Heart right ventricle (tissue), 16 donors: ENCODE measurements around the gene CHAD. TPM values are rescaled to one million over a fixed set of nuclear protein-coding genes. Genes with fewer than 3 reads are reported as not detected.

Source experiments
- ATAC-seq, 8 donors: fragments of 200-7000 bp; cut with Tn5 transposase; one replicate each; pipeline ENCODE4 v1.9.1; 2020; ENCODE audit warnings: mild to moderate bottlenecking in 8 of 8, moderate library complexity in 8 of 8, moderate number of reproducible peaks in 1 of 8
- DNase-seq, 2 donors: peaks; one replicate each; pipeline ENCODE4 v3.0.0-alpha.2; 2020
- H3K27ac ChIP-seq, 10 donors: fragments of 200-600 bp; sonication (generic) in 2 of 10; one replicate each; pipeline versions ENCODE4 v1.5.0 to v1.8.0; 2020 to 2022; ENCODE audit warnings: mild to moderate bottlenecking in 3 of 10
- H3K27me3 ChIP-seq, 7 donors: fragments of 200-600 bp; one replicate each; pipeline ENCODE4 v1.8.0; 2021 to 2022; ENCODE audit warnings: mild to moderate bottlenecking in 2 of 7
- H3K36me3 ChIP-seq, 9 donors: fragments of 200-600 bp; sonication (generic) in 1 of 9; one replicate each; pipeline versions ENCODE4 v1.5.0 to v1.8.0; 2020 to 2022; ENCODE audit warnings: mild to moderate bottlenecking in 2 of 9
- H3K4me1 ChIP-seq, 9 donors: fragments of 200-600 bp; sonication (generic) in 1 of 9; one replicate each; pipeline versions ENCODE4 v1.5.0 to v1.8.0; 2020 to 2022; ENCODE audit warnings: mild to moderate bottlenecking in 4 of 9
- H3K4me3 ChIP-seq, 10 donors: fragments of 200-600 bp; sonication (generic) in 2 of 10; one replicate each; pipeline versions ENCODE4 v1.5.0 to v1.8.0; 2020 to 2022; ENCODE audit warnings: mild to moderate bottlenecking in 7 of 10, moderate library complexity in 2 of 10
- H3K9me3 ChIP-seq, 11 donors: fragments of 200-600 bp in 10 of 11; sonication (generic) in 2 of 11; one replicate each; pipeline versions ENCODE4 v1.5.0 to v1.8.0; 2013 to 2022; ENCODE audit warnings: mild to moderate bottlenecking in 2 of 11, control low read depth in 1 of 11, moderate library complexity in 1 of 11
- CTCF ChIP-seq, 9 donors: fragments of 200-600 bp; sonication (generic) in 2 of 9; IDR thresholded peaks; one replicate each; pipeline versions ENCODE4 v1.5.0 to v1.8.0; 2021 to 2022; ENCODE audit warnings: antibody characterized with exemption in 9 of 9, mild to moderate bottlenecking in 5 of 9, moderate library complexity in 1 of 9
- WGBS, 2 donors: extraction: QIAGEN DNeasy Blood & Tissue Kit; methylation state at CpG; one replicate each; pipeline ENCODE4 v1.1.7; 2013; ENCODE audit warnings: inconsistent platforms in 1 of 2; 5-methylcytosine and 5-hydroxymethylcytosine counted together
- intact Hi-C, 10 donors: fragments of 100-400 bp; cut with DNase I; formaldehyde crosslinking; loops; one replicate each; pipeline versions ENCODE4 v1.11.1 to v1.14.2; 2022
- polyA plus RNA-seq, 2 donors: library from polyadenylated mRNA; stranded (reverse); fragments of 200-250 nt; gene quantifications; one replicate each; pipeline ENCODE4 v1.2.3, GENCODE V29; 2013
- total RNA-seq, 10 donors: library from RNA; stranded (reverse); fragmentation: NEBNext Ultra II Directional in 3 of 10; extraction: Animal tissue kit (Norgen Biotek cat#: 25700) in 3 of 10; gene quantifications; one replicate each; pipeline versions ENCODE4 v1.2.1 to v1.2.4, GENCODE V29; 2021 to 2023
- donor health status: Arrhythmogenic right ventricular cardiomyopathy.
- donor health status: ischemic (EF 13 %, LVEDD 7.1; RV severe dilation, severe dysfunction).
- donor health status: healthy with polysubstance abuse.
- donor health status: DM: no; HTN: yes; CAD: no.
- donor health status: DM: no; HTN: no; CAD: no.
- donor health status: ischemic (EF 25% LVEDD 6.9; RV normal size, moderate dysfunction).
- donor health status: ischemic (EF 25% LVEDD 5.7; RV mildly dilated, moderate dysfunction).
- donor health status: healthy.
- donor health status: DM: yes; HTN: yes; CAD: no.
- donor health status: Ischemic cardiomyopathy.
- donor health status: ischemic (EF 35%, LVEDD 5.7; RV mildly dilated, moderate dysfunction).
- donor health status: nonischemic (EF 11% LVEDD 7.7; RV severe dilation, severe dysfunction).
- donor health status: DM: yes; HTN: yes; CAD: no.
- donor health status: PGD.
- donor health status: ischemic (EF 29% LVEDD 5.4; RV normal size, mild dysfunction).
- donor health status: nonischemic (EF 23%, LVEDD 6.1; RV moderate dilation, normal function).

The CHAD gene
- total and polyA plus RNA-seq, 12 donors = 0.13 to 0.74 (median 0.32) TPM; not detected in 8

- H3K36me3 ChIP-seq = peaks cover 0 to 65% (median 27%) of the 10 kb centered on the region in 9 donors
- no peak overlapping the region for H3K4me3 ChIP-seq
- peaks cover 2 to 48% (median 34%) of the 10 kb centered on the region in 9 donors for H3K4me1 ChIP-seq
- ATAC-seq (peak in 1 of 8 donors; percentile 11), DNase-seq (no peak)
- H3K27ac ChIP-seq = peak overlapping the region in 7 of 10 donors; percentile 51 to 84 (median 81)
- H3K27me3 ChIP-seq = no peaks in the 10 kb centered on the region
- 88% methylated on average over 23 of the region's 23 CpGs for WGBS, 2 donors
- TF ChIP-seq CTCF (IDR thresholded peaks at IDR 0.05) = no peak
- intact Hi-C loops = loop anchor here in 9 of 10 donors (2.0 to 10.0 kb wide), 13 partner anchors 53 to 360 kb away; partner anchors contain the start of genes ANKRD40 (in 1 of the 9), EPN3 (in 1 of the 9) and SPATA20 (in 1 of the 9)
- no peaks in the 10 kb centered on the region for H3K9me3 ChIP-seq
Observed at GRCh38 chr17:50482110-50482509, 13.4 kb upstream of the CHAD start.

- Histone ChIP-seq H3K9me3 (no peaks in the 10 kb centered on the region), H3K27ac (peak overlapping the region in 7 of 10 donors; percentile 51 to 84 (median 81)), H3K36me3 (peaks cover 0 to 61% (median 27%) of the 10 kb centered on the region in 9 donors), H3K4me1 (peaks cover 2 to 48% (median 34%) of the 10 kb centered on the region in 9 donors), H3K27me3 (peaks cover 0 to 1% (median 0%) of the 10 kb centered on the region in 7 donors), H3K4me3 (no peak overlapping the region)
- no peak for DNase-seq
- no peak for ATAC-seq
- no peak for TF ChIP-seq CTCF (IDR thresholded peaks at IDR 0.05)
- 72 to 85% methylated on average over 4 of the region's 4 CpGs for WGBS, 2 donors
- intact Hi-C loops = loop anchor here in 9 of 10 donors (2.0 to 10.0 kb wide), 14 partner anchors 53 to 361 kb away; partner anchors contain the start of genes ANKRD40 (in 1 of the 9), EPN3 (in 1 of the 9) and SPATA20 (in 1 of the 9)
Observed at GRCh38 chr17:50481648-50482047, 13.0 kb upstream of the CHAD start.

GRCh38 chr17:50480854-50481490 lies 12.3 kb upstream of the CHAD start:
- no peak overlapping the region for H3K4me3 ChIP-seq
- intact Hi-C loops = loop anchor here in 8 of 10 donors (2.0 to 10.0 kb wide), 13 partner anchors 54 to 361 kb away; partner anchors contain the start of genes ANKRD40 (in 1 of the 8), EPN3 (in 1 of the 8) and SPATA20 (in 1 of the 8)

More at GRCh38 chr17:50480854-50481490, 12.3 kb upstream of the CHAD start:
- H3K27me3 ChIP-seq = peaks cover 0 to 6% (median 0%) of the 10 kb centered on the region in 7 donors
- ATAC-seq (no peak), DNase-seq (no peak)
- H3K27ac ChIP-seq = peak overlapping the region in 4 of 10 donors; percentile 15 to 84 (median 74)
- H3K9me3 ChIP-seq = no peaks in the 10 kb centered on the region
- WGBS, 2 donors = 87 to 93% methylated on average over 2 of the region's 2 CpGs
- TF ChIP-seq CTCF (IDR thresholded peaks at IDR 0.05) = no peak
- peaks cover 0 to 54% (median 27%) of the 10 kb centered on the region in 9 donors for H3K36me3 ChIP-seq
- H3K4me1 ChIP-seq = peaks cover 2 to 48% (median 34%) of the 10 kb centered on the region in 9 donors
